HCT116 (cell line): ENCODE data around the gene RLF. TPM values are rescaled to one million over a fixed set of nuclear protein-coding genes. Genes with fewer than 3 reads are reported as not detected.

Experiments used
- ATAC-seq: fragments of 200-7000 bp; cut with Tn5 transposase; 2 replicates; pipeline ENCODE4 v1.9.1; 2020; ENCODE audit warnings: mild to moderate bottlenecking, moderate library complexity
- BruUV-seq: library from RNA; stranded (reverse); fragments of 400-500 nt; replicated peaks from 2 replicates; lab custom pipeline; 2021; lab: Mats Ljungman, UMichigan
- CTCF ChIA-PET: fragments of 300-600 bp; sonication (Branson Sonifier 250); formaldehyde crosslinking; loops from one replicate; lab custom pipeline; 2021; ENCODE audit warnings: antibody characterized with exemption; lab: Charles Lee
- POLR2A ChIA-PET: fragments of 300-600, 350-600 bp; sonication (Branson Sonifier 250); formaldehyde crosslinking; loops from one replicate; lab custom pipeline; 2021; ENCODE audit warnings: antibody characterized with exemption; lab: Charles Lee
- RAD21 ChIA-PET, 2 experiments: fragments of 300-600 bp; sonication (Branson Sonifier 250); formaldehyde crosslinking; loops; one replicate each; lab custom pipeline; 2023; ENCODE audit warnings: low total read pairs in 2 of 2; ENCODE audit not compliant: uncharacterized antibody in 2 of 2, unreplicated experiment in 2 of 2, low non-redundant PET in 1 of 2; lab: Charles Lee
- DNase-seq: peaks from one replicate; pipeline ENCODE4 v3.0.0-alpha.2; 2010; ENCODE audit warnings: low read depth, low spot score
- H2AFZ ChIP-seq: fragments of 200-600 bp; shearing (Covaris generic), sonication (generic); 2 replicates; pipeline ENCODE4 v1.6.1; 2017; ENCODE audit warnings: low read depth, mixed run types, mixed read lengths, antibody characterized with exemption, low read length; ENCODE audit not compliant: poor library complexity, severe bottlenecking
- H3K27ac ChIP-seq: 2 replicates; pipeline ENCODE4 v1.5.1; 2012; ENCODE audit warnings: low read depth, low read length
- H3K27me3 ChIP-seq: fragments of 200-600 bp; sonication (generic); 2 replicates; pipeline ENCODE4 v1.6.1; 2016; ENCODE audit warnings: mixed run types, low read length, mixed read lengths; ENCODE audit not compliant: insufficient read depth
- H3K36me3 ChIP-seq, 2 experiments: fragments of 200-500 bp in 1 of 2; fragments of 200-600 bp in 1 of 2; sonication (Bioruptor generic) in 1 of 2; sonication (generic) in 1 of 2; 2 replicates each; pipeline versions ENCODE4 v1.5.1 to v1.6.1; 2014 to 2016; ENCODE audit warnings: low read length in 2 of 2, inconsistent platforms in 1 of 2, mixed read lengths in 1 of 2, mixed run types in 1 of 2; ENCODE audit not compliant: insufficient read depth in 2 of 2, control insufficient read depth in 1 of 2
- H3K4me1 ChIP-seq, 2 experiments: fragments of 200-600 bp in 1 of 2; sonication (generic) in 1 of 2; 2 replicates each; pipeline versions ENCODE4 v1.5.1 to v1.6.1; 2012 to 2017; ENCODE audit warnings: low read length in 2 of 2, inconsistent platforms in 1 of 2, mild to moderate bottlenecking in 1 of 2, mixed read lengths in 1 of 2, mixed run types in 1 of 2, moderate library complexity in 1 of 2; ENCODE audit not compliant: insufficient read depth in 2 of 2, control insufficient read depth in 1 of 2
- H3K4me2 ChIP-seq: fragments of 200-600 bp; sonication (generic); 2 replicates; pipeline ENCODE4 v1.6.1; 2017; ENCODE audit warnings: mixed run types, low read length, mixed read lengths
- H3K4me3 ChIP-seq, 2 experiments: fragments of 200-600 bp in 1 of 2; sonication (generic) in 1 of 2; replicated peaks in 1 of 2; 2 replicates each; pipeline ENCODE4 v1.5.1; 2011 to 2016; ENCODE audit warnings: low read length in 2 of 2, control low read depth in 1 of 2, low read depth in 1 of 2, mild to moderate bottlenecking in 1 of 2, mixed read lengths in 1 of 2, mixed run types in 1 of 2
- H3K79me2 ChIP-seq: fragments of 200-600 bp; sonication (generic); 2 replicates; pipeline ENCODE4 v1.6.1; 2017; ENCODE audit warnings: mild to moderate bottlenecking, mixed run types, low read length, moderate library complexity, mixed read lengths; ENCODE audit not compliant: insufficient read depth
- H3K9ac ChIP-seq: fragments of 200-600 bp; sonication (generic); 2 replicates; pipeline ENCODE4 v1.6.1; 2016; ENCODE audit warnings: low read length, mixed read lengths
- H3K9me2 ChIP-seq: fragments of 200-600 bp; sonication (generic), shearing (Covaris generic); 2 replicates; pipeline ENCODE4 v1.6.1; 2017; ENCODE audit warnings: mixed run types, mild to moderate bottlenecking, moderate library complexity; ENCODE audit not compliant: insufficient read depth
- H3K9me3 ChIP-seq, 2 experiments: fragments of 200-500 bp in 1 of 2; fragments of 200-600 bp in 1 of 2; sonication (Bioruptor generic) in 1 of 2; sonication (generic) in 1 of 2; 2 replicates each; pipeline ENCODE4 v1.6.1; 2014 to 2017; ENCODE audit warnings: low read length in 2 of 2, mixed read lengths in 2 of 2, inconsistent platforms in 1 of 2, low read depth in 1 of 2, mild to moderate bottlenecking in 1 of 2, mixed run types in 1 of 2, moderate library complexity in 1 of 2; ENCODE audit not compliant: control insufficient read depth in 1 of 2, insufficient read depth in 1 of 2
- H4K20me1 ChIP-seq: fragments of 200-600 bp; sonication (generic), shearing (Covaris generic); 2 replicates; pipeline ENCODE4 v1.6.1; 2017; ENCODE audit warnings: mixed run types, mild to moderate bottlenecking, moderate library complexity; ENCODE audit not compliant: insufficient read depth
- CBX3 ChIP-seq: IDR thresholded peaks from 2 replicates; pipeline ENCODE4 v1.6.1; 2012; ENCODE audit warnings: low read depth
- ELF1 ChIP-seq: IDR thresholded peaks from 2 replicates; pipeline ENCODE4 v1.6.1; 2012; ENCODE audit warnings: low read depth, borderline replicate concordance
- EZH2phosphoT487 ChIP-seq: fragments of 200-600 bp; IDR thresholded peaks from 2 replicates; pipeline ENCODE4 v1.6.1; 2018; ENCODE audit warnings: antibody characterized with exemption, borderline replicate concordance
- JUND ChIP-seq: IDR thresholded peaks from 2 replicates; pipeline ENCODE4 v1.6.1; 2012
- POLR2AphosphoS5 ChIP-seq: IDR thresholded peaks from 2 replicates; pipeline ENCODE4 v1.6.1; 2011; ENCODE audit warnings: mild to moderate bottlenecking, low read depth, low read length, moderate library complexity
- TCF7L2 ChIP-seq: IDR thresholded peaks from 2 replicates; pipeline ENCODE4 v1.7.0; 2011; ENCODE audit warnings: borderline replicate concordance, inconsistent platforms; ENCODE audit not compliant: insufficient read depth, insufficient read length; ENCODE audit errors: extremely low read depth
- ZFX ChIP-seq: fragments of 450-650 bp; IDR thresholded peaks from 2 replicates; pipeline ENCODE4 v1.6.1; 2017
- ZNF274 ChIP-seq: fragments of 200-500 bp; sonication (Bioruptor generic); IDR thresholded peaks from 2 replicates; pipeline ENCODE4 v1.6.1; 2014; ENCODE audit warnings: mild to moderate bottlenecking, low read depth, low read length, inconsistent platforms
- intact Hi-C: fragments of 100-400 bp; cut with micrococcal nuclease; formaldehyde crosslinking; loops from 2 replicates; pipeline ENCODE4 v1.10.0; 2022
- total RNA-seq: library from RNA; stranded (reverse); gene quantifications from one replicate; pipeline ENCODE4 v1.2.1, GENCODE V29; 2021; ENCODE audit not compliant: unreplicated experiment
- TF ChIP-seq, protein P1 (sequence below): IDR thresholded peaks from 2 replicates; pipeline ENCODE4 v1.6.1; 2011; ENCODE audit warnings: mild to moderate bottlenecking, low read length, moderate library complexity; ENCODE audit not compliant: insufficient replicate concordance; ENCODE audit errors: extremely low read depth

The RLF gene
- total RNA-seq, 1 experiment from 2014 or later: 20.5 TPM

DNA sequence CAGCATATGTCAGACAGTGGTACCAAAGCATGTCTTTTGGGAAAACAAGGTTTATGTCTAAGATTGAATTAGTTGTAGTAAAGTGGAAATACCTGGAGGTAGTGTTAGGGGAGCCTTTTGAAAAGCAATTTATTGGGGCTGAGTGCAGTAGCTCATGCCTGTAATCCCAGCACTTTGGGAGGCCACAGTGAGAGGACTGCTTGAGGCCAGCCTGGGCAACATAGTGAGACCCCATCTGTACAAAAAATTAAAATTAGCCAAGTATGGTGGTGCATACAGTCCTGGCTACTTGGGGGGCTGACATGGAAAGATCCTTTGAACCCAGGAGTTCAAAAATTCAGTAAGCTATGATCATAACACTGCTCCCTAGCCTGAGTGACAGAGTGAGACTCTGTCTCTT lies 104.1 kb downstream of the RLF start:
- RAD21 ChIA-PET: no interaction called here
- no peak overlapping the region for H2AFZ ChIP-seq
- CTCF ChIA-PET: no interaction called here
- intact Hi-C loops: no loop called here
- no peaks in the 10 kb centered on the region for H3K9me3 ChIP-seq
- H3K9me2 ChIP-seq: no peaks in the 10 kb centered on the region
- ATAC-seq: no peak
- no peak overlapping the region for H3K4me3 ChIP-seq
- no peak overlapping the region for H3K27ac ChIP-seq
- H3K9ac ChIP-seq: no peak overlapping the region
- no TSS peak for BruUV-seq
- TF ChIP-seq TCF7L2 (no peak), ELF1 (no peak), JUND (no peak), ZFX (no peak), CBX3 (no peak), ZNF274 (no peak), EZH2phosphoT487 (no peak)
- no peaks in the 10 kb centered on the region for H3K27me3 ChIP-seq
- H3K36me3 ChIP-seq: peaks cover 36 to 37% of the 10 kb centered on the region in 2 experiments; a peak in 3 of 4 replicates
- H3K4me1 ChIP-seq: no peaks in the 10 kb centered on the region
- no peak overlapping the region for H3K4me2 ChIP-seq
- H4K20me1 ChIP-seq: no peaks in the 10 kb centered on the region
- POLR2A ChIA-PET: no interaction called here
- no peak for DNase-seq
- peaks cover 63% of the 10 kb centered on the region for H3K79me2 ChIP-seq

DNA sequence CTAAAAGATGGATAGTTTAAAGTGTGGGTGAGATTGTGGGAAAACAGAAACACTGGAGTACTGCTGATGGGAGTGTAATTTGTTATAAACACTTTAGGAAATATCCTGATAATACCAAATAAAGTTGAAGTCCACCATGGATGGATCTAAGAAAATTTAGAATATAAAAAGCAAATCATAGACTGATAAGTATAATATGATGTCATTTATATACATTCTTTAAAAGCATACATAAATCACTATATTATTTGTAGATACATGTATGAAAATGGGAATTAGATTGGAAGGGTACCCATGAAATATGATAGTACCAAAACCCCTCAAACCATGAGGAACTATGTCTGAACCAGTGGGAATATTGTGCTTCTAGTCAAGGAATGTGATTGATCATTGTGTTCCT lies 104.7 kb downstream of the RLF start:
- POLR2A ChIA-PET: no interaction called here
- intact Hi-C loops: no loop called here
- Histone ChIP-seq H3K9me2 (no peaks in the 10 kb centered on the region), H2AFZ (no peak overlapping the region), H3K4me1 (no peaks in the 10 kb centered on the region), H3K27ac (no peak overlapping the region), H3K4me2 (no peak overlapping the region), H3K4me3 (no peak overlapping the region), H3K79me2 (peaks cover 57% of the 10 kb centered on the region), H3K36me3 (peaks cover 30 to 35% of the 10 kb centered on the region in 2 experiments; a peak in 3 of 4 replicates), H3K9me3 (no peaks in the 10 kb centered on the region), H3K27me3 (no peaks in the 10 kb centered on the region), H4K20me1 (no peaks in the 10 kb centered on the region), H3K9ac (no peak overlapping the region)
- no TSS peak for BruUV-seq
- RAD21 ChIA-PET: no interaction called here
- no peak for ATAC-seq
- CTCF ChIA-PET: interaction anchor here (1.3 kb wide), 1 partner anchor 49 kb away, joined by 3 read pairs; no protein-coding TSS in a partner anchor
- no peak for DNase-seq
- TF ChIP-seq, protein P1, sequence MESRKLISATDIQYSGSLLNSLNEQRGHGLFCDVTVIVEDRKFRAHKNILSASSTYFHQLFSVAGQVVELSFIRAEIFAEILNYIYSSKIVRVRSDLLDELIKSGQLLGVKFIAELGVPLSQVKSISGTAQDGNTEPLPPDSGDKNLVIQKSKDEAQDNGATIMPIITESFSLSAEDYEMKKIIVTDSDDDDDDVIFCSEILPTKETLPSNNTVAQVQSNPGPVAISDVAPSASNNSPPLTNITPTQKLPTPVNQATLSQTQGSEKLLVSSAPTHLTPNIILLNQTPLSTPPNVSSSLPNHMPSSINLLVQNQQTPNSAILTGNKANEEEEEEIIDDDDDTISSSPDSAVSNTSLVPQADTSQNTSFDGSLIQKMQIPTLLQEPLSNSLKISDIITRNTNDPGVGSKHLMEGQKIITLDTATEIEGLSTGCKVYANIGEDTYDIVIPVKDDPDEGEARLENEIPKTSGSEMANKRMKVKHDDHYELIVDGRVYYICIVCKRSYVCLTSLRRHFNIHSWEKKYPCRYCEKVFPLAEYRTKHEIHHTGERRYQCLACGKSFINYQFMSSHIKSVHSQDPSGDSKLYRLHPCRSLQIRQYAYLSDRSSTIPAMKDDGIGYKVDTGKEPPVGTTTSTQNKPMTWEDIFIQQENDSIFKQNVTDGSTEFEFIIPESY: no peak
- TF ChIP-seq ELF1 (no peak), CBX3 (no peak), POLR2AphosphoS5 (no peak)
